K562 (cell line): ENCODE results near the gene MPLKIP. TPM values are rescaled to one million over a fixed set of nuclear protein-coding genes. Genes with fewer than 3 reads are reported as not detected.

ENCODE experiments used
- ATAC-seq: fragments of 200-7000 bp; cut with Tn5 transposase; 3 replicates; pipeline ENCODE4 v1.9.1; 2020; ENCODE audit warnings: moderate library complexity
- BruUV-seq: library from RNA; stranded (reverse); fragments of 400-500 nt; replicated peaks from 2 replicates; lab custom pipeline; 2021; lab: Mats Ljungman, UMichigan
- CTCF ChIA-PET: fragments of 300-600 bp; formaldehyde crosslinking; extraction: SDS; loops from one replicate; lab custom pipeline; 2021; ENCODE audit warnings: low intra/inter-chr PET ratio; lab: Yijun Ruan, JAX
- POLR2A ChIA-PET: fragments of 300-600, 350-650 bp; sonication (Branson Sonifier 250); formaldehyde crosslinking; extraction: SDS; loops from one replicate; lab custom pipeline; 2021; ENCODE audit warnings: antibody characterized with exemption, inconsistent platforms; lab: Yijun Ruan, JAX
- DNase-seq, 4 experiments: peaks; one replicate each; pipeline versions ENCODE4 v3.0.0 to v3.0.0-alpha.2; 2011 to 2018; ENCODE audit warnings: low spot score in 3 of 4, mixed read lengths in 3 of 4; ENCODE audit errors: extremely low read depth in 1 of 4
- FAIRE-seq: peaks from 2 replicates; lab custom pipeline; 2011; peaks lifted over from hg19 to GRCh38; lab: Jason Lieb, UNC
- H2AFZ ChIP-seq: 2 replicates; pipeline ENCODE4 v1.6.0; 2011; ENCODE audit warnings: low read depth, low read length, control low read depth, inconsistent platforms
- H3K27ac ChIP-seq: fragments of 200-600 bp; 3 replicates; pipeline ENCODE4 v1.8.0; 2011; ENCODE audit warnings: low read depth, mild to moderate bottlenecking, control low read depth, inconsistent platforms, low read length, moderate library complexity, mixed read lengths; ENCODE audit errors: extremely low read depth
- H3K27me3 ChIP-seq, 2 experiments: fragments of 300-600 bp in 1 of 2; 2 replicates in 1 of 2; 3 replicates in 1 of 2; pipeline versions ENCODE4 v1.6.0 to v1.8.0; 2011; ENCODE audit warnings: inconsistent platforms in 2 of 2, low read length in 2 of 2, mild to moderate bottlenecking in 1 of 2, mixed read lengths in 1 of 2, moderate library complexity in 1 of 2; ENCODE audit not compliant: control insufficient read depth in 2 of 2, insufficient read depth in 2 of 2
- H3K36me3 ChIP-seq: fragments of 300-600 bp; 3 replicates; pipeline ENCODE4 v1.8.0; 2011; ENCODE audit warnings: mild to moderate bottlenecking, low read length, inconsistent platforms; ENCODE audit not compliant: control insufficient read depth, insufficient read depth
- H3K4me1 ChIP-seq, 2 experiments: fragments of 200-600 bp in 1 of 2; replicated peaks in 1 of 2; 2 replicates in 1 of 2; 3 replicates in 1 of 2; pipeline versions ENCODE4 v1.5.1 to v1.8.0; 2011; ENCODE audit warnings: inconsistent platforms in 2 of 2, low read length in 2 of 2, mild to moderate bottlenecking in 1 of 2, mixed read lengths in 1 of 2, moderate library complexity in 1 of 2; ENCODE audit not compliant: control insufficient read depth in 2 of 2, insufficient read depth in 2 of 2
- H3K4me2 ChIP-seq: 2 replicates; pipeline ENCODE4 v1.6.1; 2011; ENCODE audit warnings: low read length, control low read depth, inconsistent platforms, mixed read lengths; ENCODE audit not compliant: insufficient read depth
- H3K4me3 ChIP-seq: fragments of 200-600 bp; sonication (generic), shearing (Covaris generic); 2 replicates; pipeline ENCODE4 v1.5.1; 2016; ENCODE audit warnings: control low read depth, inconsistent platforms
- H3K79me2 ChIP-seq: fragments of 200-600 bp; 3 replicates; pipeline ENCODE4 v1.8.0; 2011; ENCODE audit warnings: low read length, inconsistent platforms; ENCODE audit not compliant: control insufficient read depth, insufficient read depth
- H3K9ac ChIP-seq, 2 experiments: 2 replicates each; pipeline versions ENCODE4 v1.6.0 to v1.6.1; 2011; ENCODE audit warnings: low read depth in 2 of 2, low read length in 2 of 2, control low read depth in 1 of 2, inconsistent platforms in 1 of 2, mild to moderate bottlenecking in 1 of 2, mixed read lengths in 1 of 2; ENCODE audit not compliant: insufficient read depth in 1 of 2
- H3K9me1 ChIP-seq: one replicate; pipeline ENCODE4 v1.6.0; 2011; ENCODE audit warnings: inconsistent platforms, mild to moderate bottlenecking, low read length, moderate library complexity; ENCODE audit not compliant: control insufficient read depth, insufficient read depth
- H3K9me3 ChIP-seq: replicated peaks from 2 replicates; pipeline ENCODE4 v1.5.1; 2011; ENCODE audit warnings: low read depth, low read length, inconsistent platforms; ENCODE audit not compliant: control insufficient read depth, insufficient read depth
- H4K20me1 ChIP-seq: replicated peaks from 2 replicates; pipeline ENCODE4 v1.6.1; 2011; ENCODE audit warnings: low read length, inconsistent platforms, mixed read lengths; ENCODE audit not compliant: control insufficient read depth, insufficient read depth
- EP400 ChIP-seq: fragments of 450-650 bp; IDR thresholded peaks from 2 replicates; pipeline ENCODE4 v1.6.1; 2017; ENCODE audit warnings: antibody characterized with exemption, mild to moderate bottlenecking, moderate library complexity
- ETV5 ChIP-seq: sonication (generic); formaldehyde crosslinking; IDR thresholded peaks from 2 replicates; pipeline ENCODE4 v1.4.0; 2020; ENCODE audit warnings: low read depth, mild to moderate bottlenecking, missing genetic modification reagents
- HDAC2 ChIP-seq: fragments of 450-650 bp; IDR thresholded peaks from 2 replicates; pipeline ENCODE4 v1.6.1; 2016; ENCODE audit warnings: mild to moderate bottlenecking
- NFXL1 ChIP-seq: fragments of 450-650 bp; formaldehyde crosslinking; IDR thresholded peaks from 2 replicates; pipeline ENCODE4 v1.4.0; 2021; ENCODE audit warnings: mild to moderate bottlenecking
- RAD51 ChIP-seq: fragments of 450-650 bp; IDR thresholded peaks from 2 replicates; pipeline ENCODE4 v1.7.1; 2016; ENCODE audit warnings: low read depth, mild to moderate bottlenecking, borderline replicate concordance
- RFX5 ChIP-seq: IDR thresholded peaks from 2 replicates; pipeline ENCODE4 v1.6.1; 2011; ENCODE audit warnings: low read depth, mild to moderate bottlenecking, improper control_type of control experiment, low read length
- ZNF165 ChIP-seq: fragments of 250-450 bp; sonication (Bioruptor Pico); IDR thresholded peaks from 2 replicates; pipeline ENCODE4 v1.4.0; 2020; ENCODE audit warnings: borderline replicate concordance
- WGBS: fragments of 100-300 bp; shearing (Covaris generic); methylation state at CpG from one replicate; pipeline ENCODE4 v1.1.6; 2016; ENCODE audit warnings: low coverage, mixed read lengths; ENCODE audit not compliant: insufficient coverage; ENCODE audit errors: missing lambda C conversion rate; 5-methylcytosine and 5-hydroxymethylcytosine counted together
- in situ Hi-C: fragments of 300-500 bp; cut with MboI; formaldehyde crosslinking; loops from 4 replicates; pipeline ENCODE4 v1.15.0; 2018; ENCODE audit warnings: inconsistent platforms, mixed read lengths
- intact Hi-C: fragments of 100-400 bp; cut with micrococcal nuclease; formaldehyde crosslinking; loops from 2 replicates; pipeline ENCODE4 v1.14.2; 2022
- polyA plus RNA-seq, 8 experiments: library from polyadenylated mRNA; depleted of rRNA in 4 of 8; stranded (reverse) in 5 of 8; unstranded in 3 of 8; fragments of >200 nt; fragmentation: Nextera tagmentation in 2 of 8; fragmentation: Illumina TruSeq in 1 of 8; extraction: Ambion mirVana in 2 of 8; extraction: Trizol in 1 of 8; gene quantifications; 2 replicates each; pipeline versions ENCODE4 v1.2.1 to v1.2.3, GENCODE V29; 2011 to 2014; ENCODE audit warnings: inconsistent platforms in 1 of 8, missing spikeins in 1 of 8
- total RNA-seq, 7 experiments: library from RNA; depleted of rRNA in 6 of 7; stranded (reverse); fragments of >200 nt in 6 of 7; fragmentation: Illumina TruSeq in 2 of 7; extraction: Trizol in 2 of 7; gene quantifications; 2 replicates each; pipeline versions ENCODE4 v1.2.1 to v1.2.3, GENCODE V29; 2011 to 2021; ENCODE audit warnings: low replicate concordance in 1 of 7
- TF ChIP-seq, protein P1 (sequence below), 2 experiments: fragments of 450-650 bp in 1 of 2; IDR thresholded peaks; 2 replicates each; pipeline ENCODE4 v1.6.1; 2011 to 2017; ENCODE audit warnings: low read depth in 2 of 2, antibody characterized with exemption in 1 of 2, borderline replicate concordance in 1 of 2, low read length in 1 of 2, mild to moderate bottlenecking in 1 of 2, mixed read lengths in 1 of 2; ENCODE audit not compliant: control insufficient read depth in 1 of 2
- TF ChIP-seq, protein P2 (sequence below): fragments of 250-450 bp; sonication (Bioruptor Pico); IDR thresholded peaks from 2 replicates; pipeline ENCODE4 v1.4.0; 2020; ENCODE audit warnings: mild to moderate bottlenecking, moderate library complexity, borderline replicate concordance
- TF ChIP-seq, protein P3 (sequence below): fragments of 450-650 bp; formaldehyde crosslinking; IDR thresholded peaks from 2 replicates; pipeline ENCODE4 v1.4.0; 2020; ENCODE audit warnings: mild to moderate bottlenecking, moderate library complexity
- TF ChIP-seq, protein P4 (sequence below): fragments of 250-450 bp; sonication (Bioruptor Pico); IDR thresholded peaks from 2 replicates; pipeline ENCODE4 v1.8.0; 2021; ENCODE audit warnings: moderate library complexity, mild to moderate bottlenecking, inconsistent platforms
- TF ChIP-seq, protein P5 (sequence below): sonication (generic); formaldehyde crosslinking; IDR thresholded peaks from 2 replicates; pipeline ENCODE4 v1.8.0; 2023; ENCODE audit warnings: mild to moderate bottlenecking, missing genetic modification reagents

Gene MPLKIP
- total and polyA plus RNA-seq, 9 of the 15 experiments (the other 6 are each of a cell fraction or from before 2014, with no cell fraction given) = 5.6 to 127 (median 44.2) TPM

DNA sequence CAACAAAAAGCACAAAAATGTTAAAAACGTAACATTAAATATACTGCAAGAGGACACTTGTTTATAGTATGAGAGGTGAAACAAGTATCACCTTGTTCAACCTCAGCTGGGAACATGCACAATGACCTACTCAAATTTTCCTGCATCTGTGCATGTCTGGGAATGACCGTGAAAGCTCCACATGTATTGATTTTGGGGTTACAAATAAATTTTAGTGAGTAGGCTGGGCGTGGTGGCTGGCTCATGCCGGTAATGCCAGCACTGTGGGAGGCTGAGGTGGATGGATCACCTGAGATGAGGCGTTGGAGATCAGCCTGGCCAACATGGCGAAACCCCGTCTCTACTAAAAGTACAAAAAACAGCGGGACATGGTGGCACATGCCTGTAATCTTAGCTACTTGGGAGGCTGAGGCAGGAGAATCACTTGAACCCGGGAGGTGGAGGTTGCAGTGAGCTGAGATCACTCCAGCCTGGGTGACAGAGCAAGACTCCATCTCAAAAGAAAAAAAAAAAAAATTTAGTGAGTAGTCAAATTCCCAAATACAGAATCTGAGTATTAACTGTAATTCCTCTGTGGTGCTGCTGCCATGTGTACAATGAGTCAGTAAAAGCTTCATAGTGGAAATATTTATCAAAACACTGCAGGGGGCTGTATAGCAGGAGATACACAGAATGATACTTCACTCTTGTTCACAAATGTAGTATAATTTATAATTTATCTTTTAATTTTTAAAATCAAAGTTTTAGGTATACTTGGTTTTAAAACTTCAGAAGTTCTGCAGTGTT is 41.5 kb upstream of the MPLKIP start:
- no peak for FAIRE-seq
- WGBS = 4% methylated on average over 9 of the region's 9 CpGs
- Histone ChIP-seq H3K36me3 (no peaks in the 10 kb centered on the region), H3K27ac (no peak overlapping the region), H3K4me1 (no peaks in the 10 kb centered on the region), H3K9me1 (no peaks in the 10 kb centered on the region), H4K20me1 (no peaks in the 10 kb centered on the region), H2AFZ (no peak overlapping the region), H3K9me3 (no peaks in the 10 kb centered on the region), H3K4me3 (no peak overlapping the region), H3K4me2 (no peak overlapping the region), H3K9ac (no peak overlapping the region), H3K79me2 (no peaks in the 10 kb centered on the region), H3K27me3 (peaks cover 0 to 18% of the 10 kb centered on the region in 2 experiments; a peak in 3 of 5 replicates)
- CTCF ChIA-PET = no interaction called here
- DNase-seq = no peak
- no peak for ATAC-seq
- intact Hi-C loops = no loop called here
- no TSS peak for BruUV-seq
- POLR2A ChIA-PET = interaction anchor here (0.6 to 0.7 kb wide), 2 partner anchors 22 to 34 kb away, joined by 3 read pairs; no protein-coding TSS in a partner anchor
- in situ Hi-C loops = no loop called here
- no peak for TF ChIP-seq NFXL1 (CRISPR knock-in tag)
- TF ChIP-seq HDAC2 = no peak
- TF ChIP-seq, protein P1, sequence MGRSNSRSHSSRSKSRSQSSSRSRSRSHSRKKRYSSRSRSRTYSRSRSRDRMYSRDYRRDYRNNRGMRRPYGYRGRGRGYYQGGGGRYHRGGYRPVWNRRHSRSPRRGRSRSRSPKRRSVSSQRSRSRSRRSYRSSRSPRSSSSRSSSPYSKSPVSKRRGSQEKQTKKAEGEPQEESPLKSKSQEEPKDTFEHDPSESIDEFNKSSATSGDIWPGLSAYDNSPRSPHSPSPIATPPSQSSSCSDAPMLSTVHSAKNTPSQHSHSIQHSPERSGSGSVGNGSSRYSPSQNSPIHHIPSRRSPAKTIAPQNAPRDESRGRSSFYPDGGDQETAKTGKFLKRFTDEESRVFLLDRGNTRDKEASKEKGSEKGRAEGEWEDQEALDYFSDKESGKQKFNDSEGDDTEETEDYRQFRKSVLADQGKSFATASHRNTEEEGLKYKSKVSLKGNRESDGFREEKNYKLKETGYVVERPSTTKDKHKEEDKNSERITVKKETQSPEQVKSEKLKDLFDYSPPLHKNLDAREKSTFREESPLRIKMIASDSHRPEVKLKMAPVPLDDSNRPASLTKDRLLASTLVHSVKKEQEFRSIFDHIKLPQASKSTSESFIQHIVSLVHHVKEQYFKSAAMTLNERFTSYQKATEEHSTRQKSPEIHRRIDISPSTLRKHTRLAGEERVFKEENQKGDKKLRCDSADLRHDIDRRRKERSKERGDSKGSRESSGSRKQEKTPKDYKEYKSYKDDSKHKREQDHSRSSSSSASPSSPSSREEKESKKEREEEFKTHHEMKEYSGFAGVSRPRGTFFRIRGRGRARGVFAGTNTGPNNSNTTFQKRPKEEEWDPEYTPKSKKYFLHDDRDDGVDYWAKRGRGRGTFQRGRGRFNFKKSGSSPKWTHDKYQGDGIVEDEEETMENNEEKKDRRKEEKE (IDR thresholded peaks at IDR 0.05; ENCODE audit: borderline replicate concordance in 1 of 2, control insufficient read depth in 1 of 2, low read depth in 2 of 2, low read length in 1 of 2) = no peak
- TF ChIP-seq, protein P2, sequence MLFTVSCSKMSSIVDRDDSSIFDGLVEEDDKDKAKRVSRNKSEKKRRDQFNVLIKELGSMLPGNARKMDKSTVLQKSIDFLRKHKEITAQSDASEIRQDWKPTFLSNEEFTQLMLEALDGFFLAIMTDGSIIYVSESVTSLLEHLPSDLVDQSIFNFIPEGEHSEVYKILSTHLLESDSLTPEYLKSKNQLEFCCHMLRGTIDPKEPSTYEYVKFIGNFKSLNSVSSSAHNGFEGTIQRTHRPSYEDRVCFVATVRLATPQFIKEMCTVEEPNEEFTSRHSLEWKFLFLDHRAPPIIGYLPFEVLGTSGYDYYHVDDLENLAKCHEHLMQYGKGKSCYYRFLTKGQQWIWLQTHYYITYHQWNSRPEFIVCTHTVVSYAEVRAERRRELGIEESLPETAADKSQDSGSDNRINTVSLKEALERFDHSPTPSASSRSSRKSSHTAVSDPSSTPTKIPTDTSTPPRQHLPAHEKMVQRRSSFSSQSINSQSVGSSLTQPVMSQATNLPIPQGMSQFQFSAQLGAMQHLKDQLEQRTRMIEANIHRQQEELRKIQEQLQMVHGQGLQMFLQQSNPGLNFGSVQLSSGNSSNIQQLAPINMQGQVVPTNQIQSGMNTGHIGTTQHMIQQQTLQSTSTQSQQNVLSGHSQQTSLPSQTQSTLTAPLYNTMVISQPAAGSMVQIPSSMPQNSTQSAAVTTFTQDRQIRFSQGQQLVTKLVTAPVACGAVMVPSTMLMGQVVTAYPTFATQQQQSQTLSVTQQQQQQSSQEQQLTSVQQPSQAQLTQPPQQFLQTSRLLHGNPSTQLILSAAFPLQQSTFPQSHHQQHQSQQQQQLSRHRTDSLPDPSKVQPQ (CRISPR knock-in tag) = no peak
- TF ChIP-seq, protein P3, sequence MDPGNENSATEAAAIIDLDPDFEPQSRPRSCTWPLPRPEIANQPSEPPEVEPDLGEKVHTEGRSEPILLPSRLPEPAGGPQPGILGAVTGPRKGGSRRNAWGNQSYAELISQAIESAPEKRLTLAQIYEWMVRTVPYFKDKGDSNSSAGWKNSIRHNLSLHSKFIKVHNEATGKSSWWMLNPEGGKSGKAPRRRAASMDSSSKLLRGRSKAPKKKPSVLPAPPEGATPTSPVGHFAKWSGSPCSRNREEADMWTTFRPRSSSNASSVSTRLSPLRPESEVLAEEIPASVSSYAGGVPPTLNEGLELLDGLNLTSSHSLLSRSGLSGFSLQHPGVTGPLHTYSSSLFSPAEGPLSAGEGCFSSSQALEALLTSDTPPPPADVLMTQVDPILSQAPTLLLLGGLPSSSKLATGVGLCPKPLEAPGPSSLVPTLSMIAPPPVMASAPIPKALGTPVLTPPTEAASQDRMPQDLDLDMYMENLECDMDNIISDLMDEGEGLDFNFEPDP (CRISPR knock-in tag) = no peak
- no peak for TF ChIP-seq RFX5
- TF ChIP-seq, protein P4, sequence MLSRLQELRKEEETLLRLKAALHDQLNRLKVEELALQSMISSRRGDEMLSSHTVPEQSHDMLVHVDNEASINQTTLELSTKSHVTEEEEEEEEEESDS (CRISPR knock-in tag) = no peak
- TF ChIP-seq RAD51 = no peak
- TF ChIP-seq EP400 = no peak
- TF ChIP-seq, protein P5, sequence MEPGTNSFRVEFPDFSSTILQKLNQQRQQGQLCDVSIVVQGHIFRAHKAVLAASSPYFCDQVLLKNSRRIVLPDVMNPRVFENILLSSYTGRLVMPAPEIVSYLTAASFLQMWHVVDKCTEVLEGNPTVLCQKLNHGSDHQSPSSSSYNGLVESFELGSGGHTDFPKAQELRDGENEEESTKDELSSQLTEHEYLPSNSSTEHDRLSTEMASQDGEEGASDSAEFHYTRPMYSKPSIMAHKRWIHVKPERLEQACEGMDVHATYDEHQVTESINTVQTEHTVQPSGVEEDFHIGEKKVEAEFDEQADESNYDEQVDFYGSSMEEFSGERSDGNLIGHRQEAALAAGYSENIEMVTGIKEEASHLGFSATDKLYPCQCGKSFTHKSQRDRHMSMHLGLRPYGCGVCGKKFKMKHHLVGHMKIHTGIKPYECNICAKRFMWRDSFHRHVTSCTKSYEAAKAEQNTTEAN (CRISPR knock-in tag) = no peak
- TF ChIP-seq ZNF165 (CRISPR knock-in tag) = no peak
- TF ChIP-seq ETV5 (CRISPR knock-in tag) = no peak
